Measurements from ENCODE around the gene ZNF546.

DNA sequence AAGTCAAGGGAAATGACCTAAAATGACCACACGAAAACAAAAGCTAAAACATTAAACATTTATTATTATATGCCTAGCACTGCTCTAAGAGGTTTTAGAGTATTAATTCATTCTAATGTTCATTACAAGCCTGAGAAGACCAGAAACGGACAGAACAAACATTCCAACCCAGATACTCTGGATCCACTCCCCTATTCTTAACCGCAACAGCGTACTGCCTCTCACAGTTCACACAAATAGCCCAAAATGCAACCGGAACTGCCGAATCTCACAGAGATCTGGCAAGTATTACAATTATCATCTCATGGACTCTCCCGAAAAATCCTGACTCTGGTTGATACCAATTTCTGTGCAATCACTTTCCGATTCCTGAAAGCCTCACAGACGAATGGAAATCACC, 57.8 kb downstream of the ZNF546 start:
- no peak for TF ChIP-seq CTCF (IDR thresholded peaks at IDR 0.05)
- no peak for TF ChIP-seq SIN3A (IDR thresholded peaks at IDR 0.05; ENCODE audit: borderline replicate concordance, insufficient read depth, low read depth, low read length)
- TF ChIP-seq POLR2AphosphoS5 (IDR thresholded peaks at IDR 0.05; ENCODE audit: low read depth, low read length): no peak
- TF ChIP-seq, protein P1, sequence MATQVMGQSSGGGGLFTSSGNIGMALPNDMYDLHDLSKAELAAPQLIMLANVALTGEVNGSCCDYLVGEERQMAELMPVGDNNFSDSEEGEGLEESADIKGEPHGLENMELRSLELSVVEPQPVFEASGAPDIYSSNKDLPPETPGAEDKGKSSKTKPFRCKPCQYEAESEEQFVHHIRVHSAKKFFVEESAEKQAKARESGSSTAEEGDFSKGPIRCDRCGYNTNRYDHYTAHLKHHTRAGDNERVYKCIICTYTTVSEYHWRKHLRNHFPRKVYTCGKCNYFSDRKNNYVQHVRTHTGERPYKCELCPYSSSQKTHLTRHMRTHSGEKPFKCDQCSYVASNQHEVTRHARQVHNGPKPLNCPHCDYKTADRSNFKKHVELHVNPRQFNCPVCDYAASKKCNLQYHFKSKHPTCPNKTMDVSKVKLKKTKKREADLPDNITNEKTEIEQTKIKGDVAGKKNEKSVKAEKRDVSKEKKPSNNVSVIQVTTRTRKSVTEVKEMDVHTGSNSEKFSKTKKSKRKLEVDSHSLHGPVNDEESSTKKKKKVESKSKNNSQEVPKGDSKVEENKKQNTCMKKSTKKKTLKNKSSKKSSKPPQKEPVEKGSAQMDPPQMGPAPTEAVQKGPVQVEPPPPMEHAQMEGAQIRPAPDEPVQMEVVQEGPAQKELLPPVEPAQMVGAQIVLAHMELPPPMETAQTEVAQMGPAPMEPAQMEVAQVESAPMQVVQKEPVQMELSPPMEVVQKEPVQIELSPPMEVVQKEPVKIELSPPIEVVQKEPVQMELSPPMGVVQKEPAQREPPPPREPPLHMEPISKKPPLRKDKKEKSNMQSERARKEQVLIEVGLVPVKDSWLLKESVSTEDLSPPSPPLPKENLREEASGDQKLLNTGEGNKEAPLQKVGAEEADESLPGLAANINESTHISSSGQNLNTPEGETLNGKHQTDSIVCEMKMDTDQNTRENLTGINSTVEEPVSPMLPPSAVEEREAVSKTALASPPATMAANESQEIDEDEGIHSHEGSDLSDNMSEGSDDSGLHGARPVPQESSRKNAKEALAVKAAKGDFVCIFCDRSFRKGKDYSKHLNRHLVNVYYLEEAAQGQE (IDR thresholded peaks at IDR 0.05; ENCODE audit: insufficient read depth in 1 of 2, low read depth in 2 of 2, low read length in 1 of 2): no peak
- no peak for TF ChIP-seq TCF7L2 (IDR thresholded peaks at IDR 0.05; ENCODE audit: low read depth, low read length)

Measured in Panc1 (cell line).